ENCODE results near the gene OR13G1.

DNA sequence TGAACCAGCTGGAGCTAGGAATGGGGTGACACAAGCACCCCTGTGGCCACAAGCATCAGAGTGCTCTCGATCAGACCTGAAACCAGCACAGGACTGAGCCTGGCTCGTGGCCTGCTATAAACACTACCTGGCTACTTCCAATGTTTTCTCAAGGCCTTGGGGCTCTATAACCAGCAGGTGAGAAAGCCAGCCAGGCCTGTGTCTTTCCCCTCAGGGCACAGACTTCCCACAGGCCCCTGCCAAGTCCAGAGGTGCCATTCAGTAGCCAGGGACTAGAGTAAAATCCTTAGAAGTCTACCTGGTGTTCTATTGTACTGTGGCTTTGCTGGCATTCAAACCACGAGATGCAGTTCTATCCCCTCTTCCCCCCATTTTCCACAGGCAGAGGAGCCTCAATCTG, 51.6 kb downstream of the OR13G1 start:
- TF ChIP-seq, protein P1, sequence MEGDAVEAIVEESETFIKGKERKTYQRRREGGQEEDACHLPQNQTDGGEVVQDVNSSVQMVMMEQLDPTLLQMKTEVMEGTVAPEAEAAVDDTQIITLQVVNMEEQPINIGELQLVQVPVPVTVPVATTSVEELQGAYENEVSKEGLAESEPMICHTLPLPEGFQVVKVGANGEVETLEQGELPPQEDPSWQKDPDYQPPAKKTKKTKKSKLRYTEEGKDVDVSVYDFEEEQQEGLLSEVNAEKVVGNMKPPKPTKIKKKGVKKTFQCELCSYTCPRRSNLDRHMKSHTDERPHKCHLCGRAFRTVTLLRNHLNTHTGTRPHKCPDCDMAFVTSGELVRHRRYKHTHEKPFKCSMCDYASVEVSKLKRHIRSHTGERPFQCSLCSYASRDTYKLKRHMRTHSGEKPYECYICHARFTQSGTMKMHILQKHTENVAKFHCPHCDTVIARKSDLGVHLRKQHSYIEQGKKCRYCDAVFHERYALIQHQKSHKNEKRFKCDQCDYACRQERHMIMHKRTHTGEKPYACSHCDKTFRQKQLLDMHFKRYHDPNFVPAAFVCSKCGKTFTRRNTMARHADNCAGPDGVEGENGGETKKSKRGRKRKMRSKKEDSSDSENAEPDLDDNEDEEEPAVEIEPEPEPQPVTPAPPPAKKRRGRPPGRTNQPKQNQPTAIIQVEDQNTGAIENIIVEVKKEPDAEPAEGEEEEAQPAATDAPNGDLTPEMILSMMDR (conservative IDR thresholded peaks at IDR 0.05 in 1 of 2, IDR thresholded peaks at IDR 0.05 in 1 of 2; ENCODE audit: low read depth in 1 of 2, low read length in 2 of 2): no peak
- TF ChIP-seq EZH2 (IDR thresholded peaks at IDR 0.05; ENCODE audit: low read length, missing control alignments): no peak
